HG02970 (cell line): ENCODE data around the gene IL2RA.

ENCODE experiments used
- ATAC-seq: cut with Tn5 transposase; IDR thresholded peaks from one replicate; pipeline ENCODE4 v1.9.1; 2021; ENCODE audit warnings: mild to moderate bottlenecking, moderate library complexity, moderate number of reproducible peaks; ENCODE audit not compliant: unreplicated experiment, low FRiP score

Gene IL2RA

GRCh38 chr10:6061056-6061455, 1.1 kb downstream of the IL2RA start:
- ATAC-seq, result no peak

GRCh38 chr10:6059506-6059905, 2.7 kb downstream of the IL2RA start:
- ATAC-seq, result no peak

- no peak for ATAC-seq
Measured at GRCh38 chr10:6058682-6059475, 3.3 kb downstream of the IL2RA start.

GRCh38 chr10:6056411-6057135, 5.6 kb downstream of the IL2RA start:
- ATAC-seq, result no peak

- ATAC-seq, result no peak
Measured at GRCh38 chr10:6055929-6056328, 6.2 kb downstream of the IL2RA start.

- ATAC-seq, result no peak
Measured at GRCh38 chr10:6054884-6055283, 7.3 kb downstream of the IL2RA start.

- ATAC-seq, result no peak
Measured at GRCh38 chr10:6053816-6054631, 8.1 kb downstream of the IL2RA start.

GRCh38 chr10:6053303-6053702, 8.9 kb downstream of the IL2RA start:
- no peak for ATAC-seq

- ATAC-seq, result no peak
Measured at GRCh38 chr10:6052247-6053221, 9.6 kb downstream of the IL2RA start.

GRCh38 chr10:6050801-6051445, 11.2 kb downstream of the IL2RA start:
- ATAC-seq, result peak; percentile 61

- ATAC-seq, result no peak
Measured at GRCh38 chr10:6049031-6049400, 13.2 kb downstream of the IL2RA start.

- no peak for ATAC-seq
Measured at GRCh38 chr10:6048281-6049030, 13.7 kb downstream of the IL2RA start.

GRCh38 chr10:6047847-6048246, 14.3 kb downstream of the IL2RA start:
- no peak for ATAC-seq

- no peak for ATAC-seq
Measured at GRCh38 chr10:6046773-6047611, 15.2 kb downstream of the IL2RA start.

- ATAC-seq, result no peak
Measured at GRCh38 chr10:6045878-6046772, 16.0 kb downstream of the IL2RA start.

GRCh38 chr10:6045314-6045848, 16.8 kb downstream of the IL2RA start:
- ATAC-seq, result no peak
